GM20000 (cell line): ENCODE measurements around the gene PTPRT.

ENCODE experiments used
- DNase-seq: peaks from one replicate; pipeline ENCODE4 v3.0.0; 2012; ENCODE audit warnings: low spot score
- TF ChIP-seq, protein P1 (sequence below): IDR thresholded peaks from 2 replicates; pipeline ENCODE4 v1.5.1; 2012; ENCODE audit warnings: mild to moderate bottlenecking, control low read depth; ENCODE audit errors: extremely low read depth, missing control alignments

PTPRT gene

DNA sequence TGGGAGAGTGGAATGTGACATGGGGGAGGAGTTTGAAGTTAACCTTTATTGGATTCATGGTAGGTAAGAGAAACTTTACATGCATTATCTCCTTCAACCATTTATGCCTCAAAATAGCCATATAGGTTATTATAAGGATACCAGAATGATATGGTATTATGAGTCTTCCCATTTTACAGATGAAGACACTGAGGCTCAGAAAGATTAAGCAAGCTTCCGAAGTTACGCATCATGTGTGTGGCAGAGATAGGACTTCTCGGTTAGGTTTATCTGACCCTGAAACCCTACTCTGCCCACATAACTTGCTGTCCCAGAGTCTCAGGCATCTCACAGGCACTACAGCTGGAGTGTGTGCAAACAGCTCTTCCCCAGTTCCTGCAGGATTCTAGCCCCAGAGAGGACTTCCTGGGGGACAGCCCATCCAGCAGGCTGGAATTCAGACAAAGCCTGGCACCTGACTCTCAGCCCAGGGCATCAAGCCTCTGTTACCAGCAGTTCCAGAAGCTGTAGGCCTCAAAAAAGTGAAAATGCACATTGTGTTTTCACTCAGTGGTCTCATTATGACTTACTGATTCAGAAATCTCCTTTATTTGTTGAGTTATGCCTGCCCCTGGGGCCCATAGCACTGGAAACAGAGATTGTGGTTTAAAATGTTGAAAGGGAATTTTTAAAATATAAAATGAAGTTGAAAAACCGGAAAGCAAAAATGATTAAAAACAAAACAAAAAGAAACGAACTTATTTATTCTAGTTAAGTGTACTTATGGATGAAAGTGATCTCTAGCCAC lies 1058.7 kb downstream of the PTPRT start:
- no peak for DNase-seq
- TF ChIP-seq, protein P1, sequence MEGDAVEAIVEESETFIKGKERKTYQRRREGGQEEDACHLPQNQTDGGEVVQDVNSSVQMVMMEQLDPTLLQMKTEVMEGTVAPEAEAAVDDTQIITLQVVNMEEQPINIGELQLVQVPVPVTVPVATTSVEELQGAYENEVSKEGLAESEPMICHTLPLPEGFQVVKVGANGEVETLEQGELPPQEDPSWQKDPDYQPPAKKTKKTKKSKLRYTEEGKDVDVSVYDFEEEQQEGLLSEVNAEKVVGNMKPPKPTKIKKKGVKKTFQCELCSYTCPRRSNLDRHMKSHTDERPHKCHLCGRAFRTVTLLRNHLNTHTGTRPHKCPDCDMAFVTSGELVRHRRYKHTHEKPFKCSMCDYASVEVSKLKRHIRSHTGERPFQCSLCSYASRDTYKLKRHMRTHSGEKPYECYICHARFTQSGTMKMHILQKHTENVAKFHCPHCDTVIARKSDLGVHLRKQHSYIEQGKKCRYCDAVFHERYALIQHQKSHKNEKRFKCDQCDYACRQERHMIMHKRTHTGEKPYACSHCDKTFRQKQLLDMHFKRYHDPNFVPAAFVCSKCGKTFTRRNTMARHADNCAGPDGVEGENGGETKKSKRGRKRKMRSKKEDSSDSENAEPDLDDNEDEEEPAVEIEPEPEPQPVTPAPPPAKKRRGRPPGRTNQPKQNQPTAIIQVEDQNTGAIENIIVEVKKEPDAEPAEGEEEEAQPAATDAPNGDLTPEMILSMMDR: no peak

DNA sequence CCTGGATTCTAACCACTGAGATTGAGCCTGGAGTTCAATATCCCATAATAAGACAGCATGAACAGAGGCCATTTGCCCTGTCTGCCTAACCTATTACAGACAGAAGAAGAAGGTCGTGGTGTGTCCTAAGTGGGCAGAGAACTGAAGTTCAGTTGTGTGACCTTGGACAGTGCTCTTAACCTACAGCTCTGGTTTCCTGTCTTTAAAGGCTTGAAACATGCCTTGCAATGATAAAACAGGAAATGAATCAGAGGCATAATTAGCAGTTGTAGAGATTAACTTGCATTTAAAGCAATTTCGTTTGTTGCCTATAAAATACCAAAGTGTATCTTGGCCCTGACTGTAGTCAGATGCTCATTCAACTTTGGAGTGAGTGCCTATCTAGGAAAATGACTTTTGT lies 1064.3 kb downstream of the PTPRT start:
- TF ChIP-seq, protein P1: no peak
- no peak for DNase-seq

GRCh38 chr20:42123981-42124473 lies 1065.7 kb downstream of the PTPRT start:
- TF ChIP-seq, protein P1: no peak
- no peak for DNase-seq

DNA sequence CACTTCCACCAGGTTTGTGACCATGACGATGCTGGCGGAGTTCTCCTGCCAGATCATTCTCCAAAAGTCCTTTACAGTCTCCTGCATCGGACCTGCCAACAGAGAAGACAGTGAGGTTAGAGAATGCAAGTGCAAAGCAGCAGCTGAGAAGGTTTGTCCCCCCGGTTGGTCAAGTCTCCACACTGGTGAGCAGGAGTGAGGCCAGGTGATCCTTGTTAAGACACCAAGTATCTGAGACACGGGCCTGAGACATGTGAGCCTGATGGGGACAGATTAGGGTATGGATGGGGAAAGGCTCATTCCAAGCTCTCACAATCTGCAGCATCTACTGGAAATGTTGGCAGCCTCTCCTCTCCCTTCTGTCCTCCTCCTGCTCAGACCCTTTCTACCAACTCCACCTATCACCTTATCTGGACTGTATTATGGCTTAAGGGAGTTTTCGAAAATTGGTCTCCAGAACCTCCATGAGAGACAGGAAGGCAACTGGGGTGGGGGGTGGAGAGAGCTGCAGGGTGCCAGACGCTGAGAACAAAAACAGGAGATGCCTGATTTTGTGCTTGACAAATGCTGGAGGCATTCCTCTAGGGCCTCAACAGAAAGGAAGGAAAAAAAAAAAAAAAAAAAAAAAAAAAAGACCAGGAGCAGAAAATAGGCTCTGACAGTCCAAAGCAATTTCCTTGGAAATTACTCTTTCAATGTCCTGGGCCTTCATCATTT lies 1071.1 kb downstream of the PTPRT start:
- TF ChIP-seq, protein P1: no peak
- no peak for DNase-seq

- DNase-seq: no peak
- TF ChIP-seq, protein P1: no peak
Observed at GRCh38 chr20:42118001-42118400, 1071.7 kb downstream of the PTPRT start.

DNA sequence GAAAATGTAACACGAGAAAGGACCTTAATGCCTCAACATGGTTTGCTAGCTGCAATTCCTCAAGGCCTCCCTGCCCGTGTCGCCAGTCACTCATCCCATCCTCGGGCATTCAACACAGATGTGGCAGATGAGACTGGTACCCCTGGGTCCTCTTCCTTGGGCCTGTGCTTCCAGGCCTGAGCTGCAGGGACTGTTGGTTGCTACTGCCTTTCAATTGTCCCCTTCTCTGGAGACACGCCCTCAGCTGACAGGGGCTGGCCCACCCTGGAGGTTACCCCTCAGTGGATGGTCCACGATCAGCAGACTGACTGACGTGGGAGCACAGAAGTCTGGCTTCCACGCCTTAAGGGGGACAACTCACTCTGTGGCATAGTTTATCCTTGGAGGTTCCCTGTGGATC lies 1076.5 kb downstream of the PTPRT start:
- TF ChIP-seq, protein P1: no peak
- no peak for DNase-seq

GRCh38 chr20:42112161-42112560 lies 1077.5 kb downstream of the PTPRT start:
- no peak for DNase-seq
- TF ChIP-seq, protein P1: no peak
